SHP77 treated with DMSO at 0.1 percent for 48 hours (cell line): Measurements from ENCODE around the gene TRANK1.
"Not testable (repeated sequence)": the region's sequence is repeated elsewhere in the genome, so short reads cannot be mapped to it uniquely, and the experiment has no call there.

Experiments
- DNase-seq: peaks from one replicate; lab custom pipeline; 2025; lab: John Stamatoyannopoulos, UW

TRANK1 gene

GRCh38 chr3:36919439-36920160, 25.3 kb downstream of the TRANK1 start:
- no peak for DNase-seq

DNA sequence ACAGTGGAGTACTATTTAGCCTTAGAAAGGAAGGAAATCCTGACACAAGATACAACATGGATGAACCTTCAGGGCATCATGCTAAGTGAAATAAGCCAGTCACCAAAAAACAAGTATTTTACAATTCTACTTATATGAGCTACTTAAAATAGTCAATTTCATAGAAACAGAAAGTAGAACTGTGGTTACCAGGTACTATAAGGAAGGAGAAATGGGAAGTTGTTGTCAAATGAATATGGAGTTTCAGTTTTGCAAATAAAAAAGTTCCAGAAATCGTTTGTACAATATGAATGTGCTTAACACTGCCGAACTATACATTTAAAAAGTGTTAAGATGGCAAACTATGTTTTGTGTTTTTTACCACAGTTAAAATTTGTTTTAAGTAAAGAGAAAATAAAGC, 26.8 kb downstream of the TRANK1 start:
- no peak for DNase-seq

GRCh38 chr3:36911990-36912804, 32.7 kb downstream of the TRANK1 start:
- DNase-seq = no peak

DNA sequence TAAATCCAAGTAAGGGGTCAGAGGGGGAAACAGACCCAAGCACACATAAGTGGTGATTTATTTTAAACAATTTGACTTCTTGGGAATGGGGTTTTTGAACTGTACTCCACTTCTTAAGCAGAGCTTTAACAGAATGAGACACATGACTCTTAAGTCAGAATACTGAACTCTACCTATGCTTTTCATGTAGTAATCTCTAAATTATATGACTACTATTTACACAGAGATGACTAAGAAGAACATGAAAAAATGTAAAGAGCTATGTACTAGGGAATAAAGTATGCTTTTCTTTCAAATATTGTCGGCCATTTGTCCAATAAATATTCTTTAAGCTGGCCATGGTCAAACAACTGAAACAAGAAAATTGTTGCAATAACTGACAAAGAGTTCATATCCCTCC, 35.2 kb downstream of the TRANK1 start:
- DNase-seq = no peak

GRCh38 chr3:36909181-36909580, 35.7 kb downstream of the TRANK1 start:
- DNase-seq = no peak

DNA sequence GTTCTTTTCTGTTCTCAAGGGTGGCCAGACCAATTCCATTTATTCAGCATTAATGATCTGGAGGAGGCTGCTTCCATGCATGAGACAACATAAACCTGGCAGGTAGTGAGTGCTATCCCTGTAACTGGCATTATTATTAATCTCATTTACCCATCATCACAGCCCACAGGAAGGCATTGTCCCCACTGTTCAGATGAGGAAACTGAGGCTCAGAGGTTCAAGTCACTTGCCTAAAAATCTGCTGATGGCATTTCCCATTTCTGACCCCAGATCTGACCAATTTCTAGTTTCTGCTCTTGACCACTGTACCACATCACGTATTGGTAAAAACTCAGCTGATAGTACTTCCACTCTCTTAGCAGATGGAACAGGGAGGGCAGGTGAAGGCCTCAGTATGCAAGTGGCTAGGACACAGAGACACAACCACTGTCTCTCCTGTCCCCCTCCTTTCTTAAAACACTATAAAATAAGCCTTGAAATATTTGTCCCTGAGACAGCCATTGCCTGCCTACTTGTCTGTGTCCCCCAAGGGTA, 36.1 kb downstream of the TRANK1 start:
- no peak for DNase-seq

DNA sequence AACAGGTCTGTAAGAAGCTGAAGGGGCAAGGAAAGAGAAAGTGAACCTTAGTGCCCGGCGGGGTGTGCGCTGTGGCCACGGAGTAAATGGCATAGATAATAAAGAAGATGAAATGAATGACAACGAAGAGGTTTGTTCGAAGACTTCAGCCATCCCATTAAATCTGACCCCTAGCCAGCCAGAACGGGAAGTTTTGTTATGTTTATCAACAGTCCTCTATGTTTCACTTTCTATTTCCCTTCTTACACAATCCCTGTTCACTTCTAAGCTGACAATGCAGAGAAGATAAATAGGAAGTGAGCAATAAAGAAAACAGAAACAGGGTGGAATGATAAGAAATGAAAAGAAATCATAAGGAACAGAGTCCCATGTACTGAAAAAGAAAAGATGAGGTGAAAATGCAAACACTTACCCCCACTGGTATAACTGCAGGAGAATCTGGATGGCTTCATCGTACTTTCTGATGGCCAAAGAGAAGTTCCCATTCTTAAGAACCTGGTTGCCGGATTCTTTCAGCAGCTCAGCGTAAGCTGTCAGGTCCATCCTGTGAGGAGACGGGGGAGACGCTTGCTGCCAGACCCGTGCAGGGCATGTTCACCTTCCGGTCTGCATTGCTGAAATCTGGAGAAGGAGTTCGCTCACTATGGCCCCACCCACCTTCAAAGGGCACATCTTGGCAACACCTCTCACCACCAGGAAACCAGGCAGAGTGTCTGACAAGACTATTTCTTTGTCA, 36.8 kb downstream of the TRANK1 start:
- DNase-seq = no peak

GRCh38 chr3:36906504-36907149, 38.2 kb downstream of the TRANK1 start:
- no peak for DNase-seq

DNA sequence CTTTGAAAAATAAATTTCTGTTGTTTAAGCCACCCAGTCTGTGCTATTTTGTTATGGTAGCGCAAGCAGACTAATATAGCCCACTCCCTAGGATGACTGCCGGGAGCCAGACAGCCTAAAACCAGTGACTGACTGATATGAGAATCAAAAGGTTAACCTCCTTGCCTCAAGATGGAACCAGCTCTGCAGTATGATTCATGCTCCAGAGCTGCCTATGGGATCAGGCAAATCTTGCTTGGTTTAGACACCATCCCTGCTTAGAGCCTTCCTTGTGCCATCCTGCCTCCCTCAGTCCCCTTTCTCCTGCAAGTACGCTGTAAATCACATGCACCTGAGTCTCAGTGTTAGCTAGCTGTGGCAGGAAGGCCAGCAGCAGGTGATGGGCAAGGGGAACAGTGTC, 39.3 kb downstream of the TRANK1 start:
- DNase-seq = no peak

- DNase-seq = no peak
These were observed 40.2 kb downstream of the TRANK1 start for GRCh38 chr3:36904641-36905040.

GRCh38 chr3:36904065-36904464, 40.8 kb downstream of the TRANK1 start:
- not testable (repeated sequence) for DNase-seq

DNA sequence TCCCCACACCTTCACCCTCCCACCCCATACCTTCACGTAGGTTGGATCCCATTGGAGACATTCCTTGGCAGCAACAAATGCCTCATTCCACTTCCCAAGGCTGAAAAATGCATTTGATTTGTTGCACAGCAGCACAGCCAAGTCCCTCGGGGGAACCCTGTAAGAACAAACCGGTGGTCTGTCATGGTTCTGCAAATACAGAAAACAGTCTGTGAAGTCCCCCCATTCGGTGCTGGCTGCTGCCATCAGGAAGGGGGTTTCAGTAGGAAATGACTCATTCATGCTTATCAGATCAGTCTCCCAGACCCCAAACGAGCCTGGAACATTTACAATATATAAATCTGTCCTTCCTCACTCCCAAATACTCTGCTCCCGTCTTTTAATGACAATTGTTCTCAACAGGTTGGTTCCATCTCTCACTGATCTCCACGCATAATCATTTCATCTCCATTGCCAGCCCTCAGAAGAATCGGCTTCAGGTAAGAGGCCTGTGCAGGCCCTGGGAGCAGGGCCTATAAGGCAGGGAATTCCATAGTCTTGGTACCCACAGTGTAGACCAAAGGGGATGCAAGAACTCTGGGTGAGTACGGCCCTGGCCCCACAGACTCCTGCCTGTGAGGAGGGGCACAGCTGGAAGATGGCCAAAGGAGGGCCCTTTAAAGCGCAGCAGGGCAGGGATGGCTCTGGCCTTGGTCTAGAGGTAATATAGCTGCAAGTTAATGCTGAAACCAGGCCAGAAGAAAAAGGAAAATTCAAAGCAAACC, 41.6 kb downstream of the TRANK1 start:
- DNase-seq = no peak

GRCh38 chr3:36901588-36901987, 43.3 kb downstream of the TRANK1 start:
- no peak for DNase-seq

GRCh38 chr3:36900474-36901443, 44.1 kb downstream of the TRANK1 start:
- no peak for DNase-seq

DNA sequence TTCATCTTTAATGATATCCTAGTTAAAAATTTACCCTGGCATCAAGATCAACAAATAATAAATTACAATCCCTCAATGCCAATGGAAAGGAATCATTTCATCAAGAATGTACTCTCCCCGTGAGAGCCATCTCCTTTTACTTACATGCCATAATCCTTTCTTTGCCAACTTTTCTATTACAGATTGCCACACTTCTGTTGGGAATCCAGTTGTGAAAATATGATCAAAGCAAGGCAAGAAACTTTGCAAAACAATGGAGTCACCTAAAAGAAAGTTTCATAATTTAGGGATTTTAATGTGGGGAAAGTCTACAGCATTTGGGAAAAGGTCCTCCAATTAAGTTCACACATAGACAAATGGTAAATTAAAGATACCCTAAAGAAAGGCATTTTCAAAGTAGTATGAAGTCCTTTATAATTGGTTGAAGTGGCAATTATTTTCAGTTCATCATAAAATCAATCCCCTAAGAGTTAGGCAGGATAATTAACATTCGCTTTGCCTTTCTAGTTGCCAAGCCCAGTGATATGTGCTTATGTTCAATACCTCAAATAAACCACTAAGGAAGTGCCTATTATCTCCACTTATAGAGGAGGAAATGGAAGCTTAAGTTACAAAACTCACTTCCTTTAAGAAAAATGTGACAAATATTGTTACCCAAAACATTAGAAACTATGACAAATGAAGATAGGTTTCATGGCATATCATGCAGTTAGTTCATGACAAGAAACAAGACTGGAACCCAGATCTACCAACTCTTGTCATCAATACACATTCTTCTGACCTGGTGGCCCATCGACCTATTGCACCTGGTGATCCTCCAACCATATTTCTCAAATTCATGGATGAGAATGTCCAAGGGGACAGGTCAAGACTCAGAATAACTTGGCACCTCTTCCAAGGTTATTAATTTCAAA, 49.1 kb downstream of the TRANK1 start:
- no peak for DNase-seq

DNA sequence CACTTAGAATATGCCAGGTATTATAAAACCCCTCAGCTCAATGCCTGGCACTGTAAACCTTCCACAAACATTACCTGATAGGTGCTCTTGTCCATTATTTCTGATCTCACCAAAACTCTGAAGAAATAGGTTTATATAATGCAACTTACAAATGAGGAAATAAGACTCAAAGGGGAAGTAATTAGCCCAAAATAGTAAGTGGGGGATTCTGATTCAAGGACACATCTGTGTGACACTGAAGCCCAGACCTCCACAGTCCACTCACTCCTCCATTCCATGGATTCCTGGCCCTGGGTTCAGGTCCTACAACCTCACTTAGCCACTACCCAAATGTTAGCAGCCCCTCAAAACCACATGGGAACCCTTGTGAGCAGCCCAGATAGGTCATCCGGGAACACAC, 49.9 kb downstream of the TRANK1 start:
- no peak for DNase-seq

DNA sequence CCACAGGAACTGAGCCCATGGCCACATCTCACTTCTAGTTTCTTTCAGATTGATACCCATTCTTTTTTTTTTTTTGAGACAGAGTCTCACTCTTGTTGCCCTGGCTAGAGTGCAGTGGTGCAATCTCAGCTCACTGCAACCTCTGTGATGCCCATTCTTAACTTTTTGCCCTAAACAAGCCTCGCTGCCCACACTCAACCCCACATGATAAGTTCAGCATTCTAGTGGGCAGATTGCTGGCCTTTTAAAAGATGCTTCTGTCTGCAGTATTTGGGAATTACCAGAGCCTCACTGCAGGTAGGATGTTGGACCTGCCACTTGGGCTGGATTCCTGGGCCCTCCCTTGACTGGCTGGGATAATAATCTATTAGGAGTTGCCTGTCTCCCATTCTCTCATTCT, 51.0 kb downstream of the TRANK1 start:
- DNase-seq = no peak

- DNase-seq = no peak
These were observed 51.7 kb downstream of the TRANK1 start for GRCh38 chr3:36893137-36893557.
